T-helper 2 cell treated with Interferon-gamma antibody and Interleukin-4, amounts not matched to agents 100 ng/mL and 5 ng/mL, for 36 hours (primary cell): Measurements from ENCODE around the gene CCR5. TPM values are rescaled to one million over a fixed set of nuclear protein-coding genes. Genes with fewer than 3 reads are reported as not detected.

ENCODE experiments used
- intact Hi-C: fragments of 100-400 bp; cut with micrococcal nuclease; formaldehyde crosslinking; loops from one replicate; pipeline ENCODE4 v1.15.1; 2023
- total RNA-seq: library from RNA; stranded (reverse); gene quantifications from 2 replicates; pipeline ENCODE4 v1.2.3, GENCODE V29; 2022

Gene CCR5
- total RNA-seq, 1 donor from 2014 or later = 8.9 TPM

GRCh38 chr3:46358466-46358865 lies 12.3 kb upstream of the CCR5 start:
- intact Hi-C loops = no loop called here

GRCh38 chr3:46359733-46360493 lies 10.8 kb upstream of the CCR5 start:
- intact Hi-C loops = no loop called here

DNA sequence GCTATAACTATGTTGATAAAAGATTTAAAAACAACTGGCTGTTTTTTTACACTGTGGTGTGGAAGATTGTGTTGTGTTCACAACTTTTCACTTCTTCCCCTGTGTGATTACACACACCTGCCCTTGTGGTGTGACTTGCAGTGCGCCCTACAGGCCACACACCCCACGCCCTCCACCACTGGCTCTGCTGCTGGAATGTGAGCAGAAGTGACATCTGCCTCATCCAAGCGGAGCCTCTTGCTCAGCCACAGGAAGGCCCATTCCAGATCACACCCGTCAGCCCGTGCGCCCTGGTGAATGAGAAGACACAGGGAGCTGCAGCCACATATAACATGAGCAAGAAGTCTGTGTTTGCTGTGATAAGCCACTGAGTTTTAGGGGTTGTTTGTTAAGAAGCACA lies 9.8 kb upstream of the CCR5 start:
- intact Hi-C loops = no loop called here

- intact Hi-C loops = no loop called here
These were observed 9.1 kb upstream of the CCR5 start for GRCh38 chr3:46361408-46362283.

- intact Hi-C loops = no loop called here
These were observed 5.7 kb upstream of the CCR5 start for GRCh38 chr3:46365041-46365440.

GRCh38 chr3:46365737-46366524 lies 4.8 kb upstream of the CCR5 start:
- intact Hi-C loops = no loop called here

- intact Hi-C loops = no loop called here
These were observed 2.9 kb upstream of the CCR5 start for GRCh38 chr3:46367811-46368210.

GRCh38 chr3:46368569-46368968 lies 2.2 kb upstream of the CCR5 start:
- intact Hi-C loops = no loop called here

GRCh38 chr3:46369151-46369550 lies 1.6 kb upstream of the CCR5 start:
- intact Hi-C loops = no loop called here

DNA sequence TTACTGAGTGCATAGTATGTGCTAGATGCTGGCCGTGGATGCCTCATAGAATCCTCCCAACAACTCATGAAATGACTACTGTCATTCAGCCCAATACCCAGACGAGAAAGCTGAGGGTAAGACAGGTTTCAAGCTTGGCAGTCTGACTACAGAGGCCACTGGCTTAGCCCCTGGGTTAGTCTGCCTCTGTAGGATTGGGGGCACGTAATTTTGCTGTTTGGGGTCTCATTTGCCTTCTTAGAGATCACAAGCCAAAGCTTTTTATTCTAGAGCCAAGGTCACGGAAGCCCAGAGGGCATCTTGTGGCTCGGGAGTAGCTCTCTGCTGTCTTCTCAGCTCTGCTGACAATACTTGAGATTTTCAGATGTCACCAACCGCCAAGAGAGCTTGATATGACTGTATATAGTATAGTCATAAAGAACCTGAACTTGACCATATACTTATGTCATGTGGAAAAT lies 1.0 kb upstream of the CCR5 start:
- intact Hi-C loops = loop anchor here (1.0 to 5.0 kb wide), 4 partner anchors 19 to 271 kb away; partner anchors contain the start of gene CCR1

DNA sequence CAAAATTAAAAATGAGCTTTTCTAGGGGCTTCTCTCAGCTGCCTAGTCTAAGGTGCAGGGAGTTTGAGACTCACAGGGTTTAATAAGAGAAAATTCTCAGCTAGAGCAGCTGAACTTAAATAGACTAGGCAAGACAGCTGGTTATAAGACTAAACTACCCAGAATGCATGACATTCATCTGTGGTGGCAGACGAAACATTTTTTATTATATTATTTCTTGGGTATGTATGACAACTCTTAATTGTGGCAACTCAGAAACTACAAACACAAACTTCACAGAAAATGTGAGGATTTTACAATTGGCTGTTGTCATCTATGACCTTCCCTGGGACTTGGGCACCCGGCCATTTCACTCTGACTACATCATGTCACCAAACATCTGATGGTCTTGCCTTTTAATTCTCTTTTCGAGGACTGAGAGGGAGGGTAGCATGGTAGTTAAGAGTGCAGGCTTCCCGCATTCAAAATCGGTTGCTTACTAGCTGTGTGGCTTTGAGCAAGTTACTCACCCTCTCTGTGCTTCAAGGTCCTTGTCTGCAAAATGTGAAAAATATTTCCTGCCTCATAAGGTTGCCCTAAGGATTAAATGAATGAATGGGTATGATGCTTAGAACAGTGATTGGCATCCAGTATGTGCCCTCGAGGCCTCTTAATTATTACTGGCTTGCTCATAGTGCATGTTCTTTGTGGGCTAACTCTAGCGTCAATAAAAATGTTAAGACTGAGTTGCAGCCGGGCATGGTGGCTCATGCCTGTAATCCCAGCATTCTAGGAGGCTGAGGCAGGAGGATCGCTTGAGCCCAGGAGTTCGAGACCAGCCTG lies 984 bp downstream of the CCR5 start:
- intact Hi-C loops = loop anchor here (1.0 to 5.0 kb wide), 5 partner anchors 91 to 273 kb away; partner anchors contain the start of gene CCR1

GRCh38 chr3:46372492-46373359 lies 2.0 kb downstream of the CCR5 start:
- intact Hi-C loops = loop anchor here (1.0 to 5.0 kb wide), 2 partner anchors 96 to 145 kb away; no protein-coding TSS in a partner anchor

GRCh38 chr3:46374755-46375154 lies 4.0 kb downstream of the CCR5 start:
- intact Hi-C loops = loop anchor here (5.0 kb wide), 1 partner anchor 147 kb away; no protein-coding TSS in a partner anchor

DNA sequence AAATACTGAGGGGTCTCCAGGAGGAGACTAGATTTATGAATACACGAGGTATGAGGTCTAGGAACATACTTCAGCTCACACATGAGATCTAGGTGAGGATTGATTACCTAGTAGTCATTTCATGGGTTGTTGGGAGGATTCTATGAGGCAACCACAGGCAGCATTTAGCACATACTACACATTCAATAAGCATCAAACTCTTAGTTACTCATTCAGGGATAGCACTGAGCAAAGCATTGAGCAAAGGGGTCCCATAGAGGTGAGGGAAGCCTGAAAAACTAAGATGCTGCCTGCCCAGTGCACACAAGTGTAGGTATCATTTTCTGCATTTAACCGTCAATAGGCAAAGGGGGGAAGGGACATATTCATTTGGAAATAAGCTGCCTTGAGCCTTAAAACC lies 4.5 kb downstream of the CCR5 start:
- intact Hi-C loops = no loop called here

- intact Hi-C loops = no loop called here
These were observed 5.1 kb downstream of the CCR5 start for GRCh38 chr3:46375814-46376213.

DNA sequence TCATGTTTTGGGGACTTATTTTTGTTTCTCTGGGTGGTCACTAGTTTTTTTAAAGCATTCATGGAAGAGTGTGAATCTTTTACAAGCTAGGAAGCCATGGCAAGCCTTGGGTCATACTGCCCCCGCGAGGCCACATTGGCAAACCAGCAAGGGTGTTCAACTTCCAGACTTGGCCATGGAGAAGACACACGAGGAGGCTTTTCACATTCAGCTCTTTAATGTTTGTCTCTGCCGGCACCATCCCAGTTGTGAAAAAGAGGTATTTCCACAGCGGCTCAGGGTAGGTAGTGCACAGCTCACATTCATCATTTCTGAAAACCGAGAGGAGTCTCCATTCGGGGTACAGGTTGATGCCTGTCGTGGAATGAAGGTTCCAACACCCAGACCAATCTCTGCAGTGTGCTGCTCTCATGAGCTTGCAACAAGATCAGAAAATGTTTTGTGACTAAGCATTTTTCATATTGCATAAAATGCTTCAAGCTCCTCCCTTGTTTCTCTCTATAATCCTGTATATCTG lies 7.7 kb downstream of the CCR5 start:
- intact Hi-C loops = loop anchor here (1.0 to 2.0 kb wide), 2 partner anchors 300 to 440 kb away; no protein-coding TSS in a partner anchor

DNA sequence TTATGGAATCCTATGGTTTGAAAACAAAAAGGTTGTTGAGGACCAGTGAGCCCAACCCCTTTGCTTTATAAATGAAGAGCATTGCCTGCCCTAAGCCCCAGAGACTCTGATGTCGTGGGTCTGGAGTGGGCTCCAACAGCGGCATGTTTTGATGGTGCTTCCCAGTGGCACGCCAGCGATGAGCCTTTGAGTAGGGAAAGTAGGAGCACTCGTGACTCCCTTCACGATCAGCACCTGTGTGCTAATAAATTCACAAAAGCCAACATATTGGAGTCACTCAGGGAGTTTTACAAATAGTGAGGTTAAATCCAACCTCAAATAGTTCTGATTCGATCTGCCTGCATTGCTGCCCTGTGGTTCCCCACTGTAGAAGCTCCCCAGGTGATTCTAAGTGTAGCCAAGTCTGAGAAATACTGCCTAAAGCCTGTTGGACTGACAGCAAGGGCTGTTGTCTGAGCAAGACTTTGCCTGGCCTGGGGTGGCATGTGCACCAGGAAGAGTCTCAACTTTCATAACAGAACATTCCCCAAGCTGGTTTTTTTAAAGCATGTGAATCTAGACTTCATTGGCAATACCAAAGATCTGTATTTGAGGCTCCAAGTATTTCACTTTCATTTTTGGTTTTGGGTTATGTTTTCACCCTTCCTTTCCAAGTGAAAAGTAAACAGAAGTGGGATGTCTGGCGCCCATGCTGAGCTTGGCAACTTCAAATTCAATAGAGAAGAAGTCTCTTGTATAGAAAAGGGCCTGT lies 9.9 kb downstream of the CCR5 start:
- intact Hi-C loops = no loop called here

DNA sequence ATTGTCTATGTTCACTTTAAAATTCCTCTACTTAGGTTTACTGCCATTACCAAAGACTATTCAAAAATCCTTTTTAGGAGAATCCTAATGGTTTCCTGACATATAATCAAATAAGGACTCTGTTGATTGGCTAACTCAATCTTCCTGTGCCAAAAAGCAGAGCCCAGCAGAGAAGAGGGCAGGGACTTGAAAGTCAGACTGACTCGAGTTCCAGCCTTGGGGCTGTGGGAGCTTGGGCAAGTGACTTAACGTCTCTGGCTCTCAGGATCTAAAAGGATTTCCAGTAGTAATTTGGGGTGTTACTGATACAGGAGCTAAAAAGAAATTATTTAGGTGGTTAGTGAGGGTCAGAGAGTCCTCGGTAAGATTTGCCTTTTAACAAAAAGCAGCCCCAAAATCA lies 10.9 kb downstream of the CCR5 start:
- intact Hi-C loops = no loop called here
